Neuronal stem cell (in vitro differentiated cells): Measurements from ENCODE around the gene MEGF6. TPM values are rescaled to one million over a fixed set of nuclear protein-coding genes. Genes with fewer than 3 reads are reported as not detected.

Experiments
- DNase-seq: peaks from one replicate; pipeline ENCODE4 v3.0.0-alpha.2; 2013; ENCODE audit warnings: low spot score
- H2AFZ ChIP-seq: one replicate; pipeline ENCODE4 v1.6.1; 2013; ENCODE audit warnings: mild to moderate bottlenecking, low read length, inconsistent platforms
- H2AK5ac ChIP-seq: 2 replicates; pipeline ENCODE4 v1.6.1; 2013; ENCODE audit warnings: low read depth, mild to moderate bottlenecking, inconsistent platforms, low read length, moderate library complexity, mixed read lengths
- H2BK120ac ChIP-seq: 2 replicates; pipeline ENCODE4 v1.6.1; 2013; ENCODE audit warnings: low read depth, mild to moderate bottlenecking, inconsistent platforms, low read length, moderate library complexity, mixed read lengths
- H2BK12ac ChIP-seq: one replicate; pipeline ENCODE4 v1.6.1; 2013; ENCODE audit warnings: low read length, inconsistent platforms
- H2BK15ac ChIP-seq: 2 replicates; pipeline ENCODE4 v1.6.1; 2013; ENCODE audit warnings: mild to moderate bottlenecking, low read length, inconsistent platforms, mixed read lengths
- H2BK5ac ChIP-seq: one replicate; pipeline ENCODE4 v1.6.1; 2013; ENCODE audit warnings: inconsistent platforms, mild to moderate bottlenecking, low read length, moderate library complexity
- H3K14ac ChIP-seq: one replicate; pipeline ENCODE4 v1.6.1; 2013; ENCODE audit warnings: low read length, inconsistent platforms
- H3K18ac ChIP-seq: 2 replicates; pipeline ENCODE4 v1.6.1; 2013; ENCODE audit warnings: low read length, inconsistent platforms
- H3K23ac ChIP-seq: 2 replicates; pipeline ENCODE4 v1.6.1; 2013; ENCODE audit warnings: low read depth, mild to moderate bottlenecking, mixed read lengths, low read length, inconsistent platforms; ENCODE audit not compliant: poor library complexity
- H3K27ac ChIP-seq: replicated peaks from 3 replicates; pipeline ENCODE4 v1.5.1; 2013; ENCODE audit warnings: low read length, inconsistent platforms
- H3K27me3 ChIP-seq, 3 experiments: 2 replicates each; pipeline ENCODE4 v1.6.1; 2013; ENCODE audit warnings: low read length in 3 of 3, mild to moderate bottlenecking in 2 of 3, inconsistent platforms in 1 of 3, low read depth in 1 of 3, mixed read lengths in 1 of 3, moderate library complexity in 1 of 3; ENCODE audit not compliant: control insufficient read depth in 3 of 3, insufficient read depth in 3 of 3
- H3K36me3 ChIP-seq, 2 donors: replicated peaks in 1 of 2; 2 replicates each; pipeline ENCODE4 v1.6.1; 2013; ENCODE audit warnings: low read length in 2 of 2; ENCODE audit not compliant: control insufficient read depth in 2 of 2, insufficient read depth in 2 of 2
- H3K4ac ChIP-seq: 2 replicates; pipeline ENCODE4 v1.6.1; 2013; ENCODE audit warnings: inconsistent platforms, mild to moderate bottlenecking, low read length, moderate library complexity
- H3K4me1 ChIP-seq, 2 donors: 1 replicate in 1 of 2; 2 replicates in 1 of 2; pipeline ENCODE4 v1.6.1; 2013; ENCODE audit warnings: low read length in 2 of 2, low read depth in 1 of 2; ENCODE audit not compliant: control insufficient read depth in 2 of 2, insufficient read depth in 1 of 2
- H3K4me2 ChIP-seq: one replicate; pipeline ENCODE4 v1.6.1; 2013; ENCODE audit warnings: mild to moderate bottlenecking, low read length, inconsistent platforms; ENCODE audit not compliant: insufficient read depth, poor library complexity, severe bottlenecking
- H3K4me3 ChIP-seq, 2 donors: 2 replicates each; pipeline ENCODE4 v1.5.1; 2013; ENCODE audit warnings: low read length in 2 of 2, mild to moderate bottlenecking in 2 of 2, inconsistent platforms in 1 of 2, moderate library complexity in 1 of 2
- H3K79me1 ChIP-seq: one replicate; pipeline ENCODE4 v1.6.1; 2013; ENCODE audit warnings: low read depth, mild to moderate bottlenecking, inconsistent platforms, low read length, moderate library complexity
- H3K9ac ChIP-seq: one replicate; pipeline ENCODE4 v1.6.1; 2013; ENCODE audit warnings: mild to moderate bottlenecking, low read depth, low read length, inconsistent platforms; ENCODE audit not compliant: poor library complexity
- H3K9me3 ChIP-seq, 2 donors: replicated peaks in 1 of 2; 2 replicates each; pipeline versions ENCODE3 to v1.6.1; 2013; ENCODE audit warnings: low read length in 2 of 2, mild to moderate bottlenecking in 2 of 2, inconsistent platforms in 1 of 2, low read depth in 1 of 2, mixed read lengths in 1 of 2, moderate library complexity in 1 of 2; ENCODE audit not compliant: control insufficient read depth in 2 of 2, insufficient read depth in 1 of 2
- H4K8ac ChIP-seq: one replicate; pipeline ENCODE4 v1.6.1; 2013; ENCODE audit warnings: low read depth, mild to moderate bottlenecking, inconsistent platforms, low read length, moderate library complexity
- H4K91ac ChIP-seq: one replicate; pipeline ENCODE4 v1.6.1; 2013; ENCODE audit warnings: low read length, low read depth, mild to moderate bottlenecking, inconsistent platforms; ENCODE audit not compliant: poor library complexity
- WGBS, 2 donors: extraction: QIAGEN DNeasy Blood & Tissue Kit; methylation state at CpG; one replicate each; pipeline ENCODE4 v1.1.7; 2013; ENCODE audit warnings: missing lambda C conversion rate in 2 of 2, mixed read lengths in 1 of 2; ENCODE audit not compliant: insufficient read length in 2 of 2, insufficient replicate concordance in 1 of 2; ENCODE audit errors: extremely low coverage in 2 of 2; 5-methylcytosine and 5-hydroxymethylcytosine counted together
- polyA plus RNA-seq, 2 experiments: library from polyadenylated mRNA; stranded (reverse); fragments of 200-250 nt; gene quantifications; one replicate each; pipeline ENCODE4 v1.2.3, GENCODE V29; 2013

MEGF6 gene, protein sequence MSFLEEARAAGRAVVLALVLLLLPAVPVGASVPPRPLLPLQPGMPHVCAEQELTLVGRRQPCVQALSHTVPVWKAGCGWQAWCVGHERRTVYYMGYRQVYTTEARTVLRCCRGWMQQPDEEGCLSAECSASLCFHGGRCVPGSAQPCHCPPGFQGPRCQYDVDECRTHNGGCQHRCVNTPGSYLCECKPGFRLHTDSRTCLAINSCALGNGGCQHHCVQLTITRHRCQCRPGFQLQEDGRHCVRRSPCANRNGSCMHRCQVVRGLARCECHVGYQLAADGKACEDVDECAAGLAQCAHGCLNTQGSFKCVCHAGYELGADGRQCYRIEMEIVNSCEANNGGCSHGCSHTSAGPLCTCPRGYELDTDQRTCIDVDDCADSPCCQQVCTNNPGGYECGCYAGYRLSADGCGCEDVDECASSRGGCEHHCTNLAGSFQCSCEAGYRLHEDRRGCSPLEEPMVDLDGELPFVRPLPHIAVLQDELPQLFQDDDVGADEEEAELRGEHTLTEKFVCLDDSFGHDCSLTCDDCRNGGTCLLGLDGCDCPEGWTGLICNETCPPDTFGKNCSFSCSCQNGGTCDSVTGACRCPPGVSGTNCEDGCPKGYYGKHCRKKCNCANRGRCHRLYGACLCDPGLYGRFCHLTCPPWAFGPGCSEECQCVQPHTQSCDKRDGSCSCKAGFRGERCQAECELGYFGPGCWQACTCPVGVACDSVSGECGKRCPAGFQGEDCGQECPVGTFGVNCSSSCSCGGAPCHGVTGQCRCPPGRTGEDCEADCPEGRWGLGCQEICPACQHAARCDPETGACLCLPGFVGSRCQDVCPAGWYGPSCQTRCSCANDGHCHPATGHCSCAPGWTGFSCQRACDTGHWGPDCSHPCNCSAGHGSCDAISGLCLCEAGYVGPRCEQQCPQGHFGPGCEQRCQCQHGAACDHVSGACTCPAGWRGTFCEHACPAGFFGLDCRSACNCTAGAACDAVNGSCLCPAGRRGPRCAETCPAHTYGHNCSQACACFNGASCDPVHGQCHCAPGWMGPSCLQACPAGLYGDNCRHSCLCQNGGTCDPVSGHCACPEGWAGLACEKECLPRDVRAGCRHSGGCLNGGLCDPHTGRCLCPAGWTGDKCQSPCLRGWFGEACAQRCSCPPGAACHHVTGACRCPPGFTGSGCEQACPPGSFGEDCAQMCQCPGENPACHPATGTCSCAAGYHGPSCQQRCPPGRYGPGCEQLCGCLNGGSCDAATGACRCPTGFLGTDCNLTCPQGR (N-terminal part only)
- 10.3 TPM for polyA plus RNA-seq (2013, experiment 1 of 2)
- polyA plus RNA-seq (2013, experiment 2 of 2): 10.0 TPM

DNA sequence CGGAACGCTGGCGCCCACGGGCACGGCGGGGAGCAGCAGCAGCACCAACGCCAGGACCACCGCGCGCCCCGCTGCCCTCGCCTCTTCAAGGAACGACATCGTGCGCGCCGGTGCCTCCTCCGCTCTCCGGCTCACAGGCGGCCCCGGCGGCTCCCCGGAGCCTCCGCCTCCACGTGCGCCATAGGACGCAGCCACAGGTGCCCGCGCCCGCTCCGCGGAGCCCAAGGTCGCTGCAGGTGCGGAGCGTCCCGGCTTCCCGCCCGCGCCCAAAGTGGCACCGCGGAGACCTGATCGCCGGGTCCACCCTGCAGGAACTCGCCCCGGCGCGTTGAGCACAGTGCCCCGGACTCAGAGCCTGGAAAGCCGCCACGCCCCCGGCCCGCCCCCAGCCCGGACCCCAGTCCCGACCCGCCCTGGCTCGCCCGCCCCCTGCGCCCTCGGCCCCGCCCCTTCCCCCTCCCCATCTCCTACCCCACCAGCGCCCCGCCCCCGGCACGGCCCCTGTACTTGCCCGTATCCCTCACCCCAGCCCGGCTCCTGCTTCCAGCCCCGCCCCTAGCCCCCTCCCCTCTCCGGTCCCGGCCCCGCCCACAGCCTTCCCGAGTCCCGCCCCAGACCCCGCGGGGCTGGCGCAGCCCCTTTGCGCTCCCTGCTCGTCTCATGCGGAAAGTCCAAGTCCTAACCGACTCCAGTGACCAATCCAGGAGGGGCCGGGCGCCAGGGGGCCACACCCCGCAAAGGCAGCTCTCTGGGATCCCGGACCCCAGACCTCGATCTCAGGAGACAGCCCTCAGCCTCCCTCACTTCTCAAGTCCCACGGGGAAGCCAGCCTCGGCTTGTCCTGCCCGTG lies at the start of gene MEGF6:
Gene MEGF6, minus strand, starts transcription at position 339 of the 850 bp plus-strand sequence. Its CDS starts 240 bp downstream, at position 99.
- no peaks in the 10 kb centered on the region for H3K9me3 ChIP-seq
- H3K18ac ChIP-seq: peak within 1 kb of the TSS; percentile 96
- peak within 1 kb of the TSS; percentile 79 for H3K14ac ChIP-seq
- peak within 1 kb of the TSS; percentile 77 for H3K23ac ChIP-seq
- WGBS, 2 donors: no CpG with 5 or more reads among the region's 87 CpGs
- peak within 1 kb of the TSS; percentile 90 for H3K4me2 ChIP-seq
- peak within 1 kb of the TSS; percentile 63 for H2BK12ac ChIP-seq
- peak within 1 kb of the TSS; percentile 56 to 92 for H3K4me3 ChIP-seq
- peaks cover 24% of the 10 kb centered on the region for H3K79me1 ChIP-seq
- peak within 1 kb of the TSS; percentile 99 for H3K9ac ChIP-seq
- peak within 1 kb of the TSS; percentile 70 for H2BK5ac ChIP-seq
- H3K27ac ChIP-seq: no peak within 1 kb of the TSS
- H2BK15ac ChIP-seq: peak within 1 kb of the TSS; percentile 94
- peak; percentile 92 for DNase-seq
- peak within 1 kb of the TSS; percentile 91 for H2AK5ac ChIP-seq
- H4K91ac ChIP-seq: no peak within 1 kb of the TSS
- peaks cover 50 to 57% of the 10 kb centered on the region in 2 donors for H3K4me1 ChIP-seq
- H2AFZ ChIP-seq: peak within 1 kb of the TSS; percentile 78
- H3K27me3 ChIP-seq: peaks cover 0 to 30% (median 12%) of the 10 kb centered on the region in 3 experiments
- H4K8ac ChIP-seq: no peak within 1 kb of the TSS
- H2BK120ac ChIP-seq: peak within 1 kb of the TSS; percentile 27
- H3K36me3 ChIP-seq: no peaks in the 10 kb centered on the region
- H3K4ac ChIP-seq: no peak within 1 kb of the TSS

DNA sequence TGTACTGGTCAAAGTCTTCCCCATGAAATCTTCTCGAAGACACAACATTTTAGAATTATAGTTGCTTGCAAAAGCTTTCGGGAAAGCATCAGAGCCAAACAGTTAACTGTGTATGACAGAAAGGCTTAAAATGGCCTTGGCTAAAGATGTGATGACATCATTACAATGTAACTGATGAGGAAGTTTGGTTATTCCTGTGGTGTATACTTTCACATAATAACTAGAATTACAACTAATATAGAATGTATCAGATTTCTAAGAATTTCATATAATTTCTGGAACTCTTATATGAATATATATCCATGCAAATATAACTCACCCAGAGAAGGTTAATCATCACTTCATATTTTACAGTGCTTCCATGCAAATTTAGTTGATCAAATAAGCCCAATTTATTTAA lies 49.4 kb upstream of the MEGF6 start:
- Histone ChIP-seq H3K4ac (no peak overlapping the region), H4K91ac (no peak overlapping the region), H3K4me3 (no peak overlapping the region), H3K18ac (no peak overlapping the region), H3K9me3 (no peaks in the 10 kb centered on the region), H3K4me1 (peaks cover 0 to 4% of the 10 kb centered on the region in 2 donors), H3K9ac (no peak overlapping the region), H3K27me3 (peaks cover 0 to 64% (median 10%) of the 10 kb centered on the region in 3 experiments), H2BK15ac (no peak overlapping the region), H3K14ac (no peak overlapping the region), H3K36me3 (no peaks in the 10 kb centered on the region), H3K79me1 (no peaks in the 10 kb centered on the region), H3K4me2 (no peak overlapping the region), H3K23ac (no peak overlapping the region), H2AFZ (no peak overlapping the region), H2BK5ac (no peak overlapping the region), H3K27ac (no peak overlapping the region), H2AK5ac (no peak overlapping the region), H2BK12ac (no peak overlapping the region), H2BK120ac (no peak overlapping the region), H4K8ac (no peak overlapping the region)
- WGBS, 2 donors: no CpG with 5 or more reads among the region's 2 CpGs
- no peak for DNase-seq

DNA sequence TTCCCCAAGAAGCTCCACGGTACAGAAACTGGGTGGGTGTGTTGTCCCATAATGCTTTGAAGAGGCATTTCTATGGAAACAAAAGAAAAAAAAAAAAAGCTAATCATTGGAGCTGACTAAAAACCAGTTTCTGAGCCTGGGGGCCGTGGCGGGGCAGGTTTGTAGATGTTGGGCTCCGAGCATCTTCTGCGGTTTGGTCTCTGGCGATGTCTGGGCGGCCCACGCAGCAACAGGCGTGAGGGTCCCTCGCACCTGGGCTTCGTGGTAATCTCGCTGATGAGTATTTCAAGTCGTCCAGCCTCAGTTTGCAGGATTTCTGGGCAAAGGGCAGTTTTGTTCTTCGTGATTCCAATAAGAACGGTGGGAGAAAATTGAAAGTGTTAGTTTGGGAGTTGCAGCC lies 47.8 kb upstream of the MEGF6 start:
- Histone ChIP-seq H3K9ac (peak overlapping the region; percentile 65), H4K91ac (no peak overlapping the region), H3K4ac (no peak overlapping the region), H3K79me1 (no peaks in the 10 kb centered on the region), H2BK12ac (no peak overlapping the region), H3K27ac (no peak overlapping the region), H2AFZ (no peak overlapping the region), H3K18ac (no peak overlapping the region), H2BK120ac (no peak overlapping the region), H3K27me3 (peaks cover 5 to 78% (median 22%) of the 10 kb centered on the region in 3 experiments), H3K23ac (peak overlapping the region; percentile 26), H3K4me2 (no peak overlapping the region), H2BK15ac (no peak overlapping the region), H4K8ac (no peak overlapping the region), H2BK5ac (no peak overlapping the region), H3K9me3 (no peaks in the 10 kb centered on the region), H3K4me3 (no peak overlapping the region), H3K4me1 (peaks cover 0 to 4% of the 10 kb centered on the region in 2 donors), H3K14ac (no peak overlapping the region), H2AK5ac (no peak overlapping the region), H3K36me3 (no peaks in the 10 kb centered on the region)
- DNase-seq: no peak
- no CpG with 5 or more reads among the region's 15 CpGs for WGBS, 2 donors
